Activated T-helper 1 cell treated with Interleukin-2 at 50 U/mL for 16 hours (primary cell): ENCODE measurements around the gene HOXD13.

ENCODE experiments used
- DNase-seq: peaks from one replicate; pipeline ENCODE4 v3.0.0-alpha.2; 2020; ENCODE audit warnings: low read depth

The HOXD13 gene

GRCh38 chr2:176094349-176094748 lies 1.8 kb downstream of the HOXD13 start:
- DNase-seq, result no peak

DNA sequence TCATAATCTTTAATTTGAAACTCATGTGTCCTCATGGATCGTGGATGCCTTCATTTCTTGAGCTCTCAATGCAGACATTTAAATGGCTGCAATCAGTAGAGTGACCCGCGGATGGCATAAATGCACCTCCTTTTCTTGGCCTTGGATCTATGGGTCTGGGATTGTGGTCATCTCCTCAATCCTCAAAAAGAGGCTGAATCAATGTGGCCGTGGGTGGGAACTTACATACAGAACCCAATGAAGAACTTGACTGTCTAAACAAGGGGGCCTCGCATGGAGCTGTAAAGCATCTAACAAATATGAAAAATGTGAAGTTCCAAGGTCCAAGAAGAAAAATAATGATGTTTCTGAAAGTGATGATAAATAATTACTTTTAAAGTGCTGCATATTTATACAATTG lies 2.9 kb downstream of the HOXD13 start:
- DNase-seq, result no peak

GRCh38 chr2:176096243-176096985 lies 3.9 kb downstream of the HOXD13 start:
- DNase-seq, result no peak

DNA sequence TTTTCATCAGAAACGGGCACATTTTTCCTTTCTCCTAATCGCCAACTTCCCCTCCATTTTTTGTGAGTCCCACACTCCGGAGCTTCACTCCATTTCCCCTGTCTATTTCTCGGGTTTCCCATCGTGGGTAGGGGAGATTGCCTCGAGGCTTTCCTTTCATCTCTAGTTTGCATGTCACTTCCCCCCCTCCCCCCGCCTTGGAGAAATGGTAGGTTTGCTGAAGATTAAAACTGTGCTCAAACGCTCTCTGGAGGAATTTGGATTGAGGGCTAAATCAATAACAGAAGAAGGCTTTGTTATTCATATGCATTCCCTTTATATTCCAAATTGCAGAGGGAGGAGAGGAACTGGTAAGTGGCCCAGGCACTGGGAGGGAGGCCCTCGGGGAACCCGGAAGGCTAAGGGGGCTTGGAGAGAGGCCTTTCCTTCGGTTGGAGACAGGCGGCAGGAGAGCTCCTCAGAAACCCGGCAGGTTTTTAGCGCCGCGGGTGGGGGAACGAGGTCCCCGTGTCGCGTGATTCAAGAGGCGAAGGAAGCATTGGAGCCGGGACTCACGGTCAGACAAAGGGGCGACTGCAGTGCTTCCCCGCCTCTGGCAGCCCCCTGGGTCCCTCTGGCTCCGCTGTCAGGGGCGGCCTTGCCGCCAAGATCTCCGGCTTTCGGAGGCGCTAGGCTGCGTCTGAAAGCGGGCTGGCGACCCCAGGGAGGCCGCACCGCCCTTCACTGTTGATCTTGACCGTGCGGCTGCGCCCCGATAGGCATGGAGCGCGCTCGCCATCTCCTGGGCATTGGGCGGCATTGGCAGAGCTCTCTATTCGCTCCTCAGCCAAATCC lies 4.7 kb downstream of the HOXD13 start:
- DNase-seq, result no peak

- no peak for DNase-seq
These were observed 5.4 kb downstream of the HOXD13 start for GRCh38 chr2:176097820-176098365.

GRCh38 chr2:176098366-176099158 lies 6.0 kb downstream of the HOXD13 start:
- DNase-seq, result no peak

DNA sequence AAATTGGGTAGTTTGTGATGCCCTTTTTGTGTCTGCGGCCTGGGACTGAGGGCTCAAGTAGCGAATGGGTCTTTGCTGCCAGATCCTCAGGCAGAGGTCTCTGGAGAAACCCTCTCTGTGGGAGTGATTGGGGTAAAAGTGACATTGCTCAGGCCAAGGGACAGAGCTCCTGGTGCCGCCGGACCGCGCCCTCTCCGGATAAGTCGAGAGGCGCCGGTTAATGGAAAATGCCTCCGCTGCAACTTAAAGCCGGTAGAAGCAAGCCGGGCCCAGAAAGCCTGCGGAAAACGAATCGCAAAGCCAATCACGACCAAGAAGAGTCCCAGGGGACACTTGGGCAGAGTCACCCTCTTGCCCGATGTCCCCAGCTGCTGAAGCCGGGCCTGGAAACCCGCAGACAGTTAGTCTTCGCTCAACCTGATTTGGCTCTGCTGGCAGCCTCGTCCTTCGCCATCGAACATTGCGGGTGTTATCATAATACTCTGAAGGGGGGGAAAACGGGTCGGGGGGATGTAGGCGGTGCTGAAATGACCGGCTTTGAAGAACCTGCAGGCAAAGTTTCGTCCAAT lies 6.7 kb downstream of the HOXD13 start:
- DNase-seq, result no peak

GRCh38 chr2:176099728-176100546 lies 7.4 kb downstream of the HOXD13 start, which contains the start of gene HOXD12:
Gene HOXD12, plus strand, starts transcription at chr2:176099795. Its CDS starts 7 bp downstream, at chr2:176099802.
- no peak for DNase-seq

DNA sequence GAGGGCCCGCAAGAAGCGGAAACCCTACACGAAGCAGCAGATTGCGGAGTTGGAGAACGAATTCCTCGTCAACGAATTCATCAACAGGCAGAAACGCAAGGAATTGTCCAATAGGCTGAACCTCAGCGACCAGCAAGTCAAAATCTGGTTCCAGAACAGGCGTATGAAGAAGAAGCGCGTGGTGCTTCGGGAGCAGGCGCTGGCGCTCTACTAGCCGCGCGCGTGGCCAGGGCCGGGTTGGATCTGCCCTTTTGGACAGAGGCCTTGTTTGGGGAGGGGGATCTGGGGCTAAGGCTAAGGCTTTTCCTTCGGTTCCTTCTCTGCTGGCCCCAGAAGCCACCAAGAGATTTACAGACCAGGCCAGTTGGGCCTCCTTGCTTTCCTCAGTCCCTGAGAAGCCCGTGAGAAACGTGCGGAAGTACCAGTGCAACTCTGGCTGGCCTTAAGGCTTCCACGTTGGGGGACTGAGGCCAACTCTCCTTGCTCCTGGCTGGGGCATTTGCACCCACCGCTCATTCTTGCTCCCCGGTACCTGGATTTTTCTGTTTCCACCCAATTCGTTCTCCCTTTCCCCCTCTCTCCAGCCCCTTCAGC lies 8.1 kb downstream of the HOXD13 start:
- DNase-seq, result no peak

DNA sequence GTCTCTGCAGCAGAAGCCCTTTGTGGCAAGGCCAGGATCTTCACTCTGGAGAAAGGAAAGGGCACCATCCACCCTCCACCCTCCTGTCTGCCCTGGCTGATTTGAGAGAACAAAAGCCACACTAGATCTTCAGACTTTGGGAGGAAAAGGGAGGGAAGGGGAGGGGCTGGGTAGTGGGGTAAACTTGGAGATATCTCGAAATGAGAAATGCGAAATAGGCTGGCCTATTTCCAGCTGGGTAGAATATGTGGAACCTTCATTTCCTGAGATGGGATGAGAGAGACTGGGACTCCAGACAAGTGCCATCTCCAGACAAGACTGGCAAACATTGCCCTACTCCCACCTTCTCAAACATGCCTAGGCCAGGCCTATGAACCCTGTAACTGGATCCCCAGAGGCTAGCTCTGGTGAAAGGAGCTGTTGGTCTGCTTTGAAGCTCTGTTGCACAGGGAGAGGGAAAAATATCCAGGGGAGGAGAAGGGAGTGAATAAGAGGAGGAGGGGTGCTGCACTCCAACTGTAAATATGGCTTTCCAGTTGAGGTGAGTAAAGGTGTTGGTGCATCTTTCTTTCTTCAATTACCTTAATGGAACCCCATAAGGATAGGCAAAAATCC lies 8.8 kb downstream of the HOXD13 start:
- DNase-seq, result no peak

DNA sequence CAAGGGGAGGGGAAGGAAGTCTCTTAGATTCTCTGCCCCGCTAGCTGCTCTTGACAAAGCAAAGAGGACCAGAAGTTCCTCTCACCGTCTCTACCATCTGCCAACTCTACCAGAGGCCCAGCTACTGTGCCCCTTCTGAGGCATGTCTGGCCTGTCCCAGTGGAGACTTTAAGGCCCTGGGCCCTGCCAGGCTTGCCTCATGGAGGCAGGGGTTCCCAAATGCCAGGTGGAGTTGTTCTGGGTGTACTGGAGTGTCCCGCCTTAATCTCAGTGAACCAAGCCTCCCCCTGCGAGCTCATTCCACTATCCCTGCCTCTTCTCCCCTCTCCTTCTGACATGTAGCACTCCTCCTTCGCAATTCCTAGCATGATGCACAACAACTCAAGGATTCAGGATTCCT lies 9.3 kb downstream of the HOXD13 start:
- DNase-seq, result no peak

- no peak for DNase-seq
These were observed 9.9 kb downstream of the HOXD13 start for GRCh38 chr2:176102309-176102866.

- no peak for DNase-seq
These were observed 10.7 kb downstream of the HOXD13 start for GRCh38 chr2:176103194-176103593.

GRCh38 chr2:176103742-176104315 lies 11.3 kb downstream of the HOXD13 start:
- no peak for DNase-seq

DNA sequence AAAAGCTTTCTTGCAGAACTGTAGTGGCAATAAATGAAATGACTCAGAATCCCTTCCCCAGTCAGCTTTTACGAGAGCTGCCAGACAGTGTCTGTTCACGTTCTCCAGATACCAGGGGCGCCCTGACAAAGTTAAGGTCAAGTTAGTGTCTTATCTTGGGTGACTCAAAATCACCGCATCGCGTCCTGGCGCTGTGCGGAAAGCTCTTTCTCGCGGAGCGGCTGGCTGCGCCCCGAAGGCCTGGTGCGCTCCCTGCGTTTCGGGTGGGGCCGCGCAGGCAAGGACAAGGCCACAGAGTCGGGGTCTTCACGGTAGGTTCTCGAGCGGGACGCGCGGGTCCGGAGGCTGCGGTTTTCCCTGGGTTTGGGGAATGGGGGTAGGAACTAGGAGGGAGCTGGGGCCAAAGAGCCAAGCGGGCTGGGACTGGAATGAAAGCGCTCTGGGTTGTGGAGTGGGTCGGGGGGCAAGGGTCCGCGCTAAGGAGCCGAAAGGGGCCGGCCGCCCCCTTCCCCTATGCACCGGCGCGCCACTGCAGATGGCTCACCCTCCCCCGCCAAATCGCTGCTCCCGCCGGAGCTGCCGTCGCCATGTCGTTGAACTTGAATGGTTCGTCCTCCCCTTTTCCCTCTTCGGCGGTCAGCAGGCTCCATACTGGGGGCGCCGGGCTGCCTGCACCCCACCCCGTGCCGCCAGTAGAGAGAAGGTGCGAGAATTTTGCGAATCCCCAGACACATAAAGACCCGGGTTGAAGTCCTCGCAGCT lies 12.0 kb downstream of the HOXD13 start:
- no peak for DNase-seq

DNA sequence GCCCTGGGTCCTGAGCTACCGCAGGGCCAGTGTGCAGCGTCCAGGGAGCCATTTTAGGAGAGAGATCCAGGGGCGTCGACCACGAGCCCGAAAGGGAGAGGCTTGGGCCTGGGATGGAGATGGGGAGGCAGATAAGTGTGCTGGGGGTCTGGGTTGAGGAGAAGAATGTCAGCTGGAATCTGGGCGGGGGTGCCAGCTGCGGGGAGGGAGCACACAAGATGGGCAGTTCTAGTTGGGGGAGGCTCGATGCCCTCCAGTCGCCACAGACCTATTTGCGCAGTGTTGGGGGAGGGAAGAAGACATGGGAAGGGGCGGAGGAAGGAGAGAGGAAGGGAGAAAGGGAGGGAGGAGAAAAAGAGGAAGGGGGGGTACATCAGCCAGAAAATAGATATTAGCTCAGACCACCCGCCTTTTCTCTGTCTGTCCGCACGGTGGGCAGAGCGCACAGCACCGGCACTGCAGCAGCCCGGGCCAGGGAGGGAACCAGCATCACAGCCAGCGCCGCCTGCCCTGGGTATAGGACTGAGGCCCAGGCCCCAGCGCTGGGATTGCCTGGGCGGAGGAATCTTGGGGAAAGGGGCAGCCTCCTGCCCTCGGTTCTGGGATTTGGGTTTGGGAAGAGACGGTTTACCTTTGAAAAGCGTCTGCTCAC lies 12.7 kb downstream of the HOXD13 start:
- no peak for DNase-seq

DNA sequence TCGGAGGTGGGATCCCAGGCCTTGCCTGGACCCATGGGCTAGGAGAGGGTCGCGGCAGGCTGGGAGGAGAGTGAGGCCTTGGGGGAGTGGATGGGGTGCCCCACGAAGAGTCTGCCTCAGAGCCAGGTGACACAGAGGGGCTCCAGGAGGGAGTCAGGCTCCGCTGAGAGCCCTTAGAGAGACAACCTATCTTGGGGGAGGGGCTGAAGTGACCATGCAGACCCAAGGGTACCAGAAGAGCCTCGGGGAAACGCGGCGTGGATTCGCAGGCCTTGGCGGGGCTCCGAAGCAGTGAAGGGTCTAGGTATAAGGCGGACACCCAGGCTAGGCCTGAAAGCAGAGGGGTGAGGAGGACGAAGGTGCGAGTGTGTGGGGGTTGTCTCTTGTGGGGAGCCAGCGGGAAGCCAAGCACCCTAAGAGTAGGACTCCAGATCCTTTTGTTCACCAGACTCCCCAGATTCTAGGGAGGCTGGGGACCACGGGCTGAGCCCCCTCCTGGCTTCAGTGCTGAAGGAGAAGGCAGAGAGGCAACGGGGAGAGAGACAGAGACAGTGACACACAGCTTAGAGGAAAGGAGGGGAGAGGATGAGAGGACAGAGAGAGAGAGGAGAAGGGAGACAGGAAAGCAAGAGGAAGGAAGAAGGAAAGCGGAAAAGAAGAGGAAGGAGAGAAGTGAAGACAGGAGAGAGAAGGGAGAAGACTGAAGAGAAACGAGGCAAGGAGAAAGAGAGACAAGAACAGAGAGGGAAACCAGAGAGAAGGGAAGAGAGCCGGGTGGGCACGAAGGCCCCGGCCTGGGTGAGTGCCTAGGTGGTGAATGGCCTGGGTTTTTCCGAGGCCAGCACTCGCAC lies 13.4 kb downstream of the HOXD13 start:
- DNase-seq, result no peak
